HCT116 (cell line): ENCODE results near the gene TULP4. TPM values are rescaled to one million over a fixed set of nuclear protein-coding genes. Genes with fewer than 3 reads are reported as not detected.

Experiments
- ATAC-seq: fragments of 200-7000 bp; cut with Tn5 transposase; 2 replicates; pipeline ENCODE4 v1.9.1; 2020; ENCODE audit warnings: mild to moderate bottlenecking, moderate library complexity
- BruUV-seq: library from RNA; stranded (reverse); fragments of 400-500 nt; replicated peaks from 2 replicates; lab custom pipeline; 2021; lab: Mats Ljungman, UMichigan
- CTCF ChIA-PET: fragments of 300-600 bp; sonication (Branson Sonifier 250); formaldehyde crosslinking; loops from one replicate; lab custom pipeline; 2021; ENCODE audit warnings: antibody characterized with exemption; lab: Charles Lee
- POLR2A ChIA-PET: fragments of 300-600, 350-600 bp; sonication (Branson Sonifier 250); formaldehyde crosslinking; loops from one replicate; lab custom pipeline; 2021; ENCODE audit warnings: antibody characterized with exemption; lab: Charles Lee
- RAD21 ChIA-PET, 2 experiments: fragments of 300-600 bp; sonication (Branson Sonifier 250); formaldehyde crosslinking; loops; one replicate each; lab custom pipeline; 2023; ENCODE audit warnings: low total read pairs in 2 of 2; ENCODE audit not compliant: uncharacterized antibody in 2 of 2, unreplicated experiment in 2 of 2, low non-redundant PET in 1 of 2; lab: Charles Lee
- DNase-seq: peaks from one replicate; pipeline ENCODE4 v3.0.0-alpha.2; 2010; ENCODE audit warnings: low read depth, low spot score
- H2AFZ ChIP-seq: fragments of 200-600 bp; shearing (Covaris generic), sonication (generic); 2 replicates; pipeline ENCODE4 v1.6.1; 2017; ENCODE audit warnings: low read depth, mixed run types, mixed read lengths, antibody characterized with exemption, low read length; ENCODE audit not compliant: poor library complexity, severe bottlenecking
- H3K27ac ChIP-seq: 2 replicates; pipeline ENCODE4 v1.5.1; 2012; ENCODE audit warnings: low read depth, low read length
- H3K27me3 ChIP-seq: fragments of 200-600 bp; sonication (generic); 2 replicates; pipeline ENCODE4 v1.6.1; 2016; ENCODE audit warnings: mixed run types, low read length, mixed read lengths; ENCODE audit not compliant: insufficient read depth
- H3K36me3 ChIP-seq, 2 experiments: fragments of 200-500 bp in 1 of 2; fragments of 200-600 bp in 1 of 2; sonication (Bioruptor generic) in 1 of 2; sonication (generic) in 1 of 2; 2 replicates each; pipeline versions ENCODE4 v1.5.1 to v1.6.1; 2014 to 2016; ENCODE audit warnings: low read length in 2 of 2, inconsistent platforms in 1 of 2, mixed read lengths in 1 of 2, mixed run types in 1 of 2; ENCODE audit not compliant: insufficient read depth in 2 of 2, control insufficient read depth in 1 of 2
- H3K4me1 ChIP-seq, 2 experiments: fragments of 200-600 bp in 1 of 2; sonication (generic) in 1 of 2; 2 replicates each; pipeline versions ENCODE4 v1.5.1 to v1.6.1; 2012 to 2017; ENCODE audit warnings: low read length in 2 of 2, inconsistent platforms in 1 of 2, mild to moderate bottlenecking in 1 of 2, mixed read lengths in 1 of 2, mixed run types in 1 of 2, moderate library complexity in 1 of 2; ENCODE audit not compliant: insufficient read depth in 2 of 2, control insufficient read depth in 1 of 2
- H3K4me2 ChIP-seq: fragments of 200-600 bp; sonication (generic); 2 replicates; pipeline ENCODE4 v1.6.1; 2017; ENCODE audit warnings: mixed run types, low read length, mixed read lengths
- H3K4me3 ChIP-seq, 2 experiments: fragments of 200-600 bp in 1 of 2; sonication (generic) in 1 of 2; replicated peaks in 1 of 2; 2 replicates each; pipeline ENCODE4 v1.5.1; 2011 to 2016; ENCODE audit warnings: low read length in 2 of 2, control low read depth in 1 of 2, low read depth in 1 of 2, mild to moderate bottlenecking in 1 of 2, mixed read lengths in 1 of 2, mixed run types in 1 of 2
- H3K79me2 ChIP-seq: fragments of 200-600 bp; sonication (generic); 2 replicates; pipeline ENCODE4 v1.6.1; 2017; ENCODE audit warnings: mild to moderate bottlenecking, mixed run types, low read length, moderate library complexity, mixed read lengths; ENCODE audit not compliant: insufficient read depth
- H3K9ac ChIP-seq: fragments of 200-600 bp; sonication (generic); 2 replicates; pipeline ENCODE4 v1.6.1; 2016; ENCODE audit warnings: low read length, mixed read lengths
- H3K9me2 ChIP-seq: fragments of 200-600 bp; sonication (generic), shearing (Covaris generic); 2 replicates; pipeline ENCODE4 v1.6.1; 2017; ENCODE audit warnings: mixed run types, mild to moderate bottlenecking, moderate library complexity; ENCODE audit not compliant: insufficient read depth
- H3K9me3 ChIP-seq, 2 experiments: fragments of 200-500 bp in 1 of 2; fragments of 200-600 bp in 1 of 2; sonication (Bioruptor generic) in 1 of 2; sonication (generic) in 1 of 2; 2 replicates each; pipeline ENCODE4 v1.6.1; 2014 to 2017; ENCODE audit warnings: low read length in 2 of 2, mixed read lengths in 2 of 2, inconsistent platforms in 1 of 2, low read depth in 1 of 2, mild to moderate bottlenecking in 1 of 2, mixed run types in 1 of 2, moderate library complexity in 1 of 2; ENCODE audit not compliant: control insufficient read depth in 1 of 2, insufficient read depth in 1 of 2
- H4K20me1 ChIP-seq: fragments of 200-600 bp; sonication (generic), shearing (Covaris generic); 2 replicates; pipeline ENCODE4 v1.6.1; 2017; ENCODE audit warnings: mixed run types, mild to moderate bottlenecking, moderate library complexity; ENCODE audit not compliant: insufficient read depth
- CBX3 ChIP-seq: IDR thresholded peaks from 2 replicates; pipeline ENCODE4 v1.6.1; 2012; ENCODE audit warnings: low read depth
- EGR1 ChIP-seq: IDR thresholded peaks from 2 replicates; pipeline ENCODE4 v1.6.1; 2012; ENCODE audit warnings: low read depth
- EZH2 ChIP-seq: fragments of 200-600 bp; sonication (generic); IDR thresholded peaks from 2 replicates; pipeline ENCODE4 v1.6.1; 2017; ENCODE audit warnings: antibody characterized with exemption, mixed run types
- EZH2phosphoT487 ChIP-seq: fragments of 200-600 bp; IDR thresholded peaks from 2 replicates; pipeline ENCODE4 v1.6.1; 2018; ENCODE audit warnings: antibody characterized with exemption, borderline replicate concordance
- FOSL1 ChIP-seq: IDR thresholded peaks from 2 replicates; pipeline ENCODE4 v1.6.1; 2012; ENCODE audit warnings: low read depth
- POLR2AphosphoS5 ChIP-seq: IDR thresholded peaks from 2 replicates; pipeline ENCODE4 v1.6.1; 2011; ENCODE audit warnings: mild to moderate bottlenecking, low read depth, low read length, moderate library complexity
- TCF7L2 ChIP-seq: IDR thresholded peaks from 2 replicates; pipeline ENCODE4 v1.7.0; 2011; ENCODE audit warnings: borderline replicate concordance, inconsistent platforms; ENCODE audit not compliant: insufficient read depth, insufficient read length; ENCODE audit errors: extremely low read depth
- ZFX ChIP-seq: fragments of 450-650 bp; IDR thresholded peaks from 2 replicates; pipeline ENCODE4 v1.6.1; 2017
- intact Hi-C: fragments of 100-400 bp; cut with micrococcal nuclease; formaldehyde crosslinking; loops from 2 replicates; pipeline ENCODE4 v1.10.0; 2022
- total RNA-seq: library from RNA; stranded (reverse); gene quantifications from one replicate; pipeline ENCODE4 v1.2.1, GENCODE V29; 2021; ENCODE audit not compliant: unreplicated experiment
- TF ChIP-seq, protein P1 (sequence below): IDR thresholded peaks from 2 replicates; pipeline ENCODE4 v1.6.1; 2011; ENCODE audit warnings: mild to moderate bottlenecking, low read length, moderate library complexity; ENCODE audit not compliant: insufficient replicate concordance; ENCODE audit errors: extremely low read depth

The TULP4 gene
- total RNA-seq, 1 experiment from 2014 or later: 70.8 TPM

DNA sequence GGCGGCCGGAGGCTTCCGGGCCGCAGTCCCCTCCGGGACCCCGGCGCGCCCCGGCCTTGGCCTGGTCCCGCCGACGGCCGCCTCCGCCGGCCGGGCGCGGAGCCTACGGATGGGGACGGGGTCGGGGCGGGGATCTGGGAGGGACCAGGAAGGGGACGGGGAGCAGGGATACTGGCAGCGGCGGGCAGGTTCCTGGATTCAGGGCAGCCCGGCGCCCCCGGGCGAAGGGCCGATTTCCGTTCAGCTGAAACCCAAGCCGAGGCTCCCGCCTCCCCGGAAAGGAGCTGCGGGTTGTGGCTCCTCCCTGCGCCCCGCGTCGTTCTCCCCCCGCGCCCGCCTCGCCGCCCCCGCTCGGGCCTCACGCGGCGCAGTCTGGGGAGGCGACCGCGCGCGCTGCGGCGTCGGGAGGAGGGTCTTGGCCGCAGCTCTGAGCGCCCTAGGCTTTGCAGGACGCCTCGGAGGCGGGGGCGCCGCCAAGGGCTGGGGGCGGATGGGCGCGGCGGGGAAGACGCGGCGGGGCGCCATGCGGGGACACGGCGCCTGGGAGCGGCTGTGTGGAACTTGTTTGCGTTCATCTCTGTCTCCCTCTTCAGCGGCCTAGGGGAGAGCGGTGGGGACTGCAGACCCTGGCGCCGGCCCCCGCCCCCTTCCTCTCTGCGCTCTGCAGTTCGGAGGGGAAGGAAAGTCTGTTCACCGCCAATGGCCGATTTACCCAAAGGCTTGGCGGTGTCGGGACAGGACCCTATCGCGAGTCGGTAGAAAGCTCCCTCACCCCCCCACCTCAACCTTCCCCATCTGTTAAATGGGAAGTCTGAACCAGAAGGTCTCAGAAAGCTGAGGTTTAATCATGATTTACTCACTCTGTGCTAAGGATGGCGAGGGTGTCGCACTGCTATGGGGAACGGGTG, 224.9 kb downstream of the TULP4 start:
- intact Hi-C loops: no loop called here
- H3K9ac ChIP-seq: no peak overlapping the region
- peak; percentile 13 for DNase-seq

DNA sequence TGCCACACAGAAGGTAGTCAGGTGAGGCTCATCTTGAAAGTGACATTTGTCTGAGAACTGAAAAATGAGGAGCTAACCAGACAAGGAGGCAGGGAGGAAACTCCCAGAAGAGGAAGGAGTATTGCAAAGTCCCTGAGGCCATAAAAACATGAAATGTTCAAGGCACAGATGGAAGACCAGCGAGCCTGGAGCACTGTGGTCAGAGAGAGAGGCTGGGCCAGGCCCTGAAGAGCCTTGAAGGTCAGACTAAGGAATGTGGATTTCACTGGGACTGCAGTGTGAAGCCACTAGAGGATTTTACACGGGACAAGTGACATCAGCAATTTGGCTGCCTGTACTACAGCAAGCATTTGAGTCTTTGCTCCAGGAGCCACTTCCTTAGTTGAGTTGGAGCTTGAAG, 226.5 kb downstream of the TULP4 start:
- Histone ChIP-seq H3K9ac (no peak overlapping the region), H3K36me3 (no peaks in the 10 kb centered on the region)
- TF ChIP-seq EZH2 (no peak), EGR1 (no peak), POLR2AphosphoS5 (no peak), FOSL1 (no peak), CBX3 (no peak), TCF7L2 (no peak)
- TF ChIP-seq, protein P1, sequence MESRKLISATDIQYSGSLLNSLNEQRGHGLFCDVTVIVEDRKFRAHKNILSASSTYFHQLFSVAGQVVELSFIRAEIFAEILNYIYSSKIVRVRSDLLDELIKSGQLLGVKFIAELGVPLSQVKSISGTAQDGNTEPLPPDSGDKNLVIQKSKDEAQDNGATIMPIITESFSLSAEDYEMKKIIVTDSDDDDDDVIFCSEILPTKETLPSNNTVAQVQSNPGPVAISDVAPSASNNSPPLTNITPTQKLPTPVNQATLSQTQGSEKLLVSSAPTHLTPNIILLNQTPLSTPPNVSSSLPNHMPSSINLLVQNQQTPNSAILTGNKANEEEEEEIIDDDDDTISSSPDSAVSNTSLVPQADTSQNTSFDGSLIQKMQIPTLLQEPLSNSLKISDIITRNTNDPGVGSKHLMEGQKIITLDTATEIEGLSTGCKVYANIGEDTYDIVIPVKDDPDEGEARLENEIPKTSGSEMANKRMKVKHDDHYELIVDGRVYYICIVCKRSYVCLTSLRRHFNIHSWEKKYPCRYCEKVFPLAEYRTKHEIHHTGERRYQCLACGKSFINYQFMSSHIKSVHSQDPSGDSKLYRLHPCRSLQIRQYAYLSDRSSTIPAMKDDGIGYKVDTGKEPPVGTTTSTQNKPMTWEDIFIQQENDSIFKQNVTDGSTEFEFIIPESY: no peak
- TF ChIP-seq, all 23 proteins: peak for 0
- no peaks in the 10 kb centered on the region for H4K20me1 ChIP-seq
- no peak overlapping the region for H3K4me2 ChIP-seq
- no peaks in the 10 kb centered on the region for H3K9me2 ChIP-seq
- H2AFZ ChIP-seq: no peak overlapping the region
- RAD21 ChIA-PET: no interaction called here
- CTCF ChIA-PET: interaction anchor here (1.0 kb wide), 1 partner anchor 318 kb away, joined by 3 read pairs; no protein-coding TSS in a partner anchor
- H3K9me3 ChIP-seq: no peaks in the 10 kb centered on the region
- H3K27ac ChIP-seq: no peak overlapping the region
- POLR2A ChIA-PET: interaction anchor here (0.6 kb wide), 1 partner anchor 10 kb away, joined by 3 read pairs; no protein-coding TSS in a partner anchor
- BruUV-seq: no TSS peak
- ATAC-seq: no peak
- H3K4me3 ChIP-seq: no peak overlapping the region
- no peak for DNase-seq
- peaks cover 11 to 14% of the 10 kb centered on the region in 2 experiments; a peak in 3 of 4 replicates for H3K4me1 ChIP-seq
- no peaks in the 10 kb centered on the region for H3K79me2 ChIP-seq
- intact Hi-C loops: no loop called here
- H3K27me3 ChIP-seq: no peaks in the 10 kb centered on the region

More for the DNA sequence above, 224.9 kb downstream of the TULP4 start:
- Histone ChIP-seq H3K4me1 (peaks cover 11 to 14% of the 10 kb centered on the region in 2 experiments; a peak in 3 of 4 replicates), H3K9me2 (no peaks in the 10 kb centered on the region), H3K27ac (peak overlapping the region; percentile 42; the same call in 1 of the 2 replicates), H3K27me3 (no peaks in the 10 kb centered on the region), H3K4me2 (peak overlapping the region; percentile 87), H3K36me3 (no peaks in the 10 kb centered on the region), H3K4me3 (peak overlapping the region; percentile 58 to 74), H3K79me2 (no peaks in the 10 kb centered on the region), H2AFZ (no peak overlapping the region), H3K9me3 (no peaks in the 10 kb centered on the region), H4K20me1 (no peaks in the 10 kb centered on the region)
- TF ChIP-seq EGR1 (peak; percentile 86), EZH2phosphoT487 (no peak), ZFX (peak; percentile 25; the same call in 1 of the 2 replicates)
- ATAC-seq: peak; percentile 78
- ChIA-PET POLR2A (no interaction called here), RAD21 (interaction anchor here in 1 of 2 experiments (0.6 kb wide), 1 partner anchor 597 kb away, joined by 3 read pairs; no protein-coding TSS in a partner anchor), CTCF (interaction anchor here (1.1 to 1.6 kb wide), 3 partner anchors 18 to 323 kb away, joined by 4 to 7 read pairs (median 5); no protein-coding TSS in a partner anchor)
- BruUV-seq: no TSS peak
